A549 (cell line): ENCODE measurements around the gene COA8.

Experiments used
- EP300 ChIP-seq, 2 experiments: fragments of >200 bp; sonication (Bioruptor Twin); formaldehyde crosslinking; IDR thresholded peaks; 2 replicates in 1 of 2; 3 replicates in 1 of 2; pipeline ENCODE4 v1.6.1; 2016 to 2017
- NR3C1 ChIP-seq: fragments of >200 bp; sonication (Bioruptor Twin); formaldehyde crosslinking; IDR thresholded peaks from 3 replicates; pipeline ENCODE4 v1.6.1; 2017
- PHF8 ChIP-seq: fragments of 200-600 bp; sonication (generic); IDR thresholded peaks from 2 replicates; pipeline ENCODE4 v1.6.1; 2016; ENCODE audit warnings: low read depth, mild to moderate bottlenecking, antibody characterized with exemption, moderate library complexity, borderline replicate concordance
- RCOR1 ChIP-seq: fragments of 150-350 bp; IDR thresholded peaks from 2 replicates; pipeline ENCODE4 v1.6.1; 2014; ENCODE audit warnings: antibody characterized with exemption, low read length, low read depth
- SREBF2 ChIP-seq: fragments of 450-650 bp; IDR thresholded peaks from 2 replicates; pipeline ENCODE4 v1.6.1; 2014; ENCODE audit warnings: mild to moderate bottlenecking, moderate library complexity
- TFCP2L1 ChIP-seq: fragments of 250-450 bp; sonication (Bioruptor Pico); IDR thresholded peaks from 2 replicates; pipeline ENCODE4 v1.5.0; 2021; ENCODE audit warnings: mild to moderate bottlenecking
- TF ChIP-seq, protein P1 (sequence below): fragments of >200 bp; sonication (Bioruptor Twin); formaldehyde crosslinking; IDR thresholded peaks from 3 replicates; pipeline ENCODE4 v1.5.1; 2016
- TF ChIP-seq, protein P2 (sequence below): fragments of 150-350 bp; IDR thresholded peaks from 2 replicates; pipeline ENCODE4 v1.6.1; 2014; ENCODE audit warnings: low read depth, mild to moderate bottlenecking, low read length
- TF ChIP-seq, protein P3 (sequence below): fragments of 450-650 bp; IDR thresholded peaks from 2 replicates; pipeline ENCODE4 v1.6.1; 2014; ENCODE audit warnings: antibody characterized with exemption
- TF ChIP-seq, protein P4 (sequence below): fragments of 200-600 bp; sonication (generic); IDR thresholded peaks from 2 replicates; pipeline ENCODE4 v1.6.1; 2016; ENCODE audit warnings: antibody characterized with exemption, mild to moderate bottlenecking, moderate library complexity
- TF ChIP-seq, protein P5 (sequence below): IDR thresholded peaks from 2 replicates; pipeline ENCODE4 v1.6.1; 2012

DNA sequence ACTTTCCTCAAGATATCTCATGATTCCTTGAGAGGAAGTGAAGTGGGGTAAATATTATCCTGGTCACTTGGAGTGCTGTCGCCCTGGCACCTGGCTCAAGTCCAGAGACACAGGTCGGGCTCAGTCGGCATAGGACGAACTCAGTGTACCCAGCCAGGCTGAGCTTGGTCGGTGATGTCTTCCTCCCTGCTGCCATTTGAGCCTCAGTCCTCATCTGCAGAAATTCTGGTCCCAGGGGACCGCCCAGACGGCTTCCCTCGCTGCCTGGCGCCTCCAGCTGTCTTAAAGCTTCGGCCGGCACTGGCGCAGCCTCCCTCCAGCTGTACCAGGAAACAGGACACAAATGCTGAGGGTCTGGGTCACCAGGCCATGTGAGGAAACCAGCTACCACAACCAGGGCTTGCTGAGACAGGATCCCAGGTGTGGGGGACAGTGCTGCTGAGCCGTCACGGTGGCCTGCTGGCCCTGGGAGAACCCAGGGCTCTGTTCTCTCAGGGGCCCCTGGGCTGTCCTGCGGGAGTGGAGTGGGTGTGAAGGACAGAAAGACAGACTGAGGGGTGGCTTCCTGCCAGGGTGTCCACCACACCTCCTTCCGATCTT is 61.2 kb downstream of the COA8 start:
- TF ChIP-seq EP300 (IDR thresholded peaks at IDR 0.05) (no peak), SREBF2 (no peak), RCOR1 (no peak), TFCP2L1 (CRISPR knock-in tag) (no peak), PHF8 (no peak), NR3C1 (no peak)
- TF ChIP-seq, protein P1, sequence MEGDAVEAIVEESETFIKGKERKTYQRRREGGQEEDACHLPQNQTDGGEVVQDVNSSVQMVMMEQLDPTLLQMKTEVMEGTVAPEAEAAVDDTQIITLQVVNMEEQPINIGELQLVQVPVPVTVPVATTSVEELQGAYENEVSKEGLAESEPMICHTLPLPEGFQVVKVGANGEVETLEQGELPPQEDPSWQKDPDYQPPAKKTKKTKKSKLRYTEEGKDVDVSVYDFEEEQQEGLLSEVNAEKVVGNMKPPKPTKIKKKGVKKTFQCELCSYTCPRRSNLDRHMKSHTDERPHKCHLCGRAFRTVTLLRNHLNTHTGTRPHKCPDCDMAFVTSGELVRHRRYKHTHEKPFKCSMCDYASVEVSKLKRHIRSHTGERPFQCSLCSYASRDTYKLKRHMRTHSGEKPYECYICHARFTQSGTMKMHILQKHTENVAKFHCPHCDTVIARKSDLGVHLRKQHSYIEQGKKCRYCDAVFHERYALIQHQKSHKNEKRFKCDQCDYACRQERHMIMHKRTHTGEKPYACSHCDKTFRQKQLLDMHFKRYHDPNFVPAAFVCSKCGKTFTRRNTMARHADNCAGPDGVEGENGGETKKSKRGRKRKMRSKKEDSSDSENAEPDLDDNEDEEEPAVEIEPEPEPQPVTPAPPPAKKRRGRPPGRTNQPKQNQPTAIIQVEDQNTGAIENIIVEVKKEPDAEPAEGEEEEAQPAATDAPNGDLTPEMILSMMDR = no peak
- TF ChIP-seq, protein P2, sequence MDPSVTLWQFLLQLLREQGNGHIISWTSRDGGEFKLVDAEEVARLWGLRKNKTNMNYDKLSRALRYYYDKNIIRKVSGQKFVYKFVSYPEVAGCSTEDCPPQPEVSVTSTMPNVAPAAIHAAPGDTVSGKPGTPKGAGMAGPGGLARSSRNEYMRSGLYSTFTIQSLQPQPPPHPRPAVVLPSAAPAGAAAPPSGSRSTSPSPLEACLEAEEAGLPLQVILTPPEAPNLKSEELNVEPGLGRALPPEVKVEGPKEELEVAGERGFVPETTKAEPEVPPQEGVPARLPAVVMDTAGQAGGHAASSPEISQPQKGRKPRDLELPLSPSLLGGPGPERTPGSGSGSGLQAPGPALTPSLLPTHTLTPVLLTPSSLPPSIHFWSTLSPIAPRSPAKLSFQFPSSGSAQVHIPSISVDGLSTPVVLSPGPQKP = no peak
- TF ChIP-seq, protein P3, sequence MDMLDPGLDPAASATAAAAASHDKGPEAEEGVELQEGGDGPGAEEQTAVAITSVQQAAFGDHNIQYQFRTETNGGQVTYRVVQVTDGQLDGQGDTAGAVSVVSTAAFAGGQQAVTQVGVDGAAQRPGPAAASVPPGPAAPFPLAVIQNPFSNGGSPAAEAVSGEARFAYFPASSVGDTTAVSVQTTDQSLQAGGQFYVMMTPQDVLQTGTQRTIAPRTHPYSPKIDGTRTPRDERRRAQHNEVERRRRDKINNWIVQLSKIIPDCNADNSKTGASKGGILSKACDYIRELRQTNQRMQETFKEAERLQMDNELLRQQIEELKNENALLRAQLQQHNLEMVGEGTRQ = no peak
- TF ChIP-seq, protein P4, sequence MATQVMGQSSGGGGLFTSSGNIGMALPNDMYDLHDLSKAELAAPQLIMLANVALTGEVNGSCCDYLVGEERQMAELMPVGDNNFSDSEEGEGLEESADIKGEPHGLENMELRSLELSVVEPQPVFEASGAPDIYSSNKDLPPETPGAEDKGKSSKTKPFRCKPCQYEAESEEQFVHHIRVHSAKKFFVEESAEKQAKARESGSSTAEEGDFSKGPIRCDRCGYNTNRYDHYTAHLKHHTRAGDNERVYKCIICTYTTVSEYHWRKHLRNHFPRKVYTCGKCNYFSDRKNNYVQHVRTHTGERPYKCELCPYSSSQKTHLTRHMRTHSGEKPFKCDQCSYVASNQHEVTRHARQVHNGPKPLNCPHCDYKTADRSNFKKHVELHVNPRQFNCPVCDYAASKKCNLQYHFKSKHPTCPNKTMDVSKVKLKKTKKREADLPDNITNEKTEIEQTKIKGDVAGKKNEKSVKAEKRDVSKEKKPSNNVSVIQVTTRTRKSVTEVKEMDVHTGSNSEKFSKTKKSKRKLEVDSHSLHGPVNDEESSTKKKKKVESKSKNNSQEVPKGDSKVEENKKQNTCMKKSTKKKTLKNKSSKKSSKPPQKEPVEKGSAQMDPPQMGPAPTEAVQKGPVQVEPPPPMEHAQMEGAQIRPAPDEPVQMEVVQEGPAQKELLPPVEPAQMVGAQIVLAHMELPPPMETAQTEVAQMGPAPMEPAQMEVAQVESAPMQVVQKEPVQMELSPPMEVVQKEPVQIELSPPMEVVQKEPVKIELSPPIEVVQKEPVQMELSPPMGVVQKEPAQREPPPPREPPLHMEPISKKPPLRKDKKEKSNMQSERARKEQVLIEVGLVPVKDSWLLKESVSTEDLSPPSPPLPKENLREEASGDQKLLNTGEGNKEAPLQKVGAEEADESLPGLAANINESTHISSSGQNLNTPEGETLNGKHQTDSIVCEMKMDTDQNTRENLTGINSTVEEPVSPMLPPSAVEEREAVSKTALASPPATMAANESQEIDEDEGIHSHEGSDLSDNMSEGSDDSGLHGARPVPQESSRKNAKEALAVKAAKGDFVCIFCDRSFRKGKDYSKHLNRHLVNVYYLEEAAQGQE = no peak
- TF ChIP-seq, protein P5, sequence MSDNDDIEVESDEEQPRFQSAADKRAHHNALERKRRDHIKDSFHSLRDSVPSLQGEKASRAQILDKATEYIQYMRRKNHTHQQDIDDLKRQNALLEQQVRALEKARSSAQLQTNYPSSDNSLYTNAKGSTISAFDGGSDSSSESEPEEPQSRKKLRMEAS = no peak
